Measurements from ENCODE around the gene EGR4.

DNA sequence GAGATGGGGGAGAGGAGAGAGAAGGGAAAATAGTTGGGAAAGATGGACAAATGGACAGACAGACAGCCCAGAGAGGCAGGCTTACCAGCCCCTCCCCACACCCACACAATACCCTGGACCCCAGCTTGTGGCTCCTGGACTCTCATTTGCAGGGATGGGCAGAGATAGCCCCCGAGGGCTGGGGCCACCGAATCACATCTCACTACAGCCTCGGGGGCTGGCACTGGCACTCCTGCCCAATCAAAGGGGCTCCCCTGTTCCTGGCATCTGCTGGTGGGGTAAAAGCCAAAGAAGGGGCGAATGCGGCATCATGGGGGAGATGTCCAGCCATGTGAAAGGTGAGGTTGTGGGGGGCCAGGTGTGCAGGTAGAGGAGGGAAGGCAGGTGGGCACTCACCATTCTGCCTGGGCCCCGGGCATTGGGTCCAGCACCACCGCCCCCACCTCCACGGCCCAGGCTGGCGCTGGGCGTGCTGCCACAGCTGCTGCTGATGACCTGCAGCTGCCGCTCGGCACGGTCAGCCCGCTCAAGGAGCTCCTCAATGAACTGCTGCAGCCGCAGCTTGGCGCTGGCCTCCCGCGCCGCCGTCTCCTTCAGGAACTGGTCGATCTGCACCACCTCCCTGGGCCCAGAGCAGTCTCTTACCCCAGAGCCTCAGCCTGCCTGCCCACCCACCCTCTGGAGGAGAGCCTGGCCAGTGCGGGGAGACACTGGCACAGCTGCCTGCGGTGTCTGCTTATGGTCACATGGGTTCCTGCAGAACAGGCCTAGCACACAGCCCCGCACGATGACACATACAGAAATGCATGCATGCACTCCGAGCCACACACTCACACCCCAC, 27.1 kb downstream of the EGR4 start:
- TF ChIP-seq, protein P1, sequence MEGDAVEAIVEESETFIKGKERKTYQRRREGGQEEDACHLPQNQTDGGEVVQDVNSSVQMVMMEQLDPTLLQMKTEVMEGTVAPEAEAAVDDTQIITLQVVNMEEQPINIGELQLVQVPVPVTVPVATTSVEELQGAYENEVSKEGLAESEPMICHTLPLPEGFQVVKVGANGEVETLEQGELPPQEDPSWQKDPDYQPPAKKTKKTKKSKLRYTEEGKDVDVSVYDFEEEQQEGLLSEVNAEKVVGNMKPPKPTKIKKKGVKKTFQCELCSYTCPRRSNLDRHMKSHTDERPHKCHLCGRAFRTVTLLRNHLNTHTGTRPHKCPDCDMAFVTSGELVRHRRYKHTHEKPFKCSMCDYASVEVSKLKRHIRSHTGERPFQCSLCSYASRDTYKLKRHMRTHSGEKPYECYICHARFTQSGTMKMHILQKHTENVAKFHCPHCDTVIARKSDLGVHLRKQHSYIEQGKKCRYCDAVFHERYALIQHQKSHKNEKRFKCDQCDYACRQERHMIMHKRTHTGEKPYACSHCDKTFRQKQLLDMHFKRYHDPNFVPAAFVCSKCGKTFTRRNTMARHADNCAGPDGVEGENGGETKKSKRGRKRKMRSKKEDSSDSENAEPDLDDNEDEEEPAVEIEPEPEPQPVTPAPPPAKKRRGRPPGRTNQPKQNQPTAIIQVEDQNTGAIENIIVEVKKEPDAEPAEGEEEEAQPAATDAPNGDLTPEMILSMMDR (IDR thresholded peaks at IDR 0.05) = no peak
- TF ChIP-seq KDM1A (IDR thresholded peaks at IDR 0.05; ENCODE audit: low read depth) = no peak
- no peak for TF ChIP-seq SMC3 (IDR thresholded peaks at IDR 0.05)
- TF ChIP-seq CEBPB (IDR thresholded peaks at IDR 0.05) = no peak
- no peak for TF ChIP-seq EP300 (IDR thresholded peaks at IDR 0.05)
- TF ChIP-seq ZSCAN20 (CRISPR knock-in tag; IDR thresholded peaks at IDR 0.05) = no peak
- no peak for TF ChIP-seq POLR2A (IDR thresholded peaks at IDR 0.05; ENCODE audit: low read length)
- TF ChIP-seq EHF (CRISPR knock-in tag; IDR thresholded peaks at IDR 0.05) = no peak
- no peak for TF ChIP-seq MYC (IDR thresholded peaks at IDR 0.05; ENCODE audit: borderline replicate concordance, low read length)
- TF ChIP-seq RAD21 (conservative IDR thresholded peaks at IDR 0.05 in 1 of 2, IDR thresholded peaks at IDR 0.05 in 1 of 2) = no peak
- no peak for TF ChIP-seq RFX5 (IDR thresholded peaks at IDR 0.05)
- no peak for TF ChIP-seq PHF8 (IDR thresholded peaks at IDR 0.05; ENCODE audit: borderline replicate concordance, low read depth)
- TF ChIP-seq, protein P2, sequence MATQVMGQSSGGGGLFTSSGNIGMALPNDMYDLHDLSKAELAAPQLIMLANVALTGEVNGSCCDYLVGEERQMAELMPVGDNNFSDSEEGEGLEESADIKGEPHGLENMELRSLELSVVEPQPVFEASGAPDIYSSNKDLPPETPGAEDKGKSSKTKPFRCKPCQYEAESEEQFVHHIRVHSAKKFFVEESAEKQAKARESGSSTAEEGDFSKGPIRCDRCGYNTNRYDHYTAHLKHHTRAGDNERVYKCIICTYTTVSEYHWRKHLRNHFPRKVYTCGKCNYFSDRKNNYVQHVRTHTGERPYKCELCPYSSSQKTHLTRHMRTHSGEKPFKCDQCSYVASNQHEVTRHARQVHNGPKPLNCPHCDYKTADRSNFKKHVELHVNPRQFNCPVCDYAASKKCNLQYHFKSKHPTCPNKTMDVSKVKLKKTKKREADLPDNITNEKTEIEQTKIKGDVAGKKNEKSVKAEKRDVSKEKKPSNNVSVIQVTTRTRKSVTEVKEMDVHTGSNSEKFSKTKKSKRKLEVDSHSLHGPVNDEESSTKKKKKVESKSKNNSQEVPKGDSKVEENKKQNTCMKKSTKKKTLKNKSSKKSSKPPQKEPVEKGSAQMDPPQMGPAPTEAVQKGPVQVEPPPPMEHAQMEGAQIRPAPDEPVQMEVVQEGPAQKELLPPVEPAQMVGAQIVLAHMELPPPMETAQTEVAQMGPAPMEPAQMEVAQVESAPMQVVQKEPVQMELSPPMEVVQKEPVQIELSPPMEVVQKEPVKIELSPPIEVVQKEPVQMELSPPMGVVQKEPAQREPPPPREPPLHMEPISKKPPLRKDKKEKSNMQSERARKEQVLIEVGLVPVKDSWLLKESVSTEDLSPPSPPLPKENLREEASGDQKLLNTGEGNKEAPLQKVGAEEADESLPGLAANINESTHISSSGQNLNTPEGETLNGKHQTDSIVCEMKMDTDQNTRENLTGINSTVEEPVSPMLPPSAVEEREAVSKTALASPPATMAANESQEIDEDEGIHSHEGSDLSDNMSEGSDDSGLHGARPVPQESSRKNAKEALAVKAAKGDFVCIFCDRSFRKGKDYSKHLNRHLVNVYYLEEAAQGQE (IDR thresholded peaks at IDR 0.05) = no peak
